HG03108 (cell line): ENCODE results near the gene PLIN5.

Experiments used
- ATAC-seq: cut with Tn5 transposase; IDR thresholded peaks from one replicate; pipeline ENCODE4 v1.9.1; 2021; ENCODE audit warnings: moderate library complexity; ENCODE audit not compliant: unreplicated experiment

Gene PLIN5

DNA sequence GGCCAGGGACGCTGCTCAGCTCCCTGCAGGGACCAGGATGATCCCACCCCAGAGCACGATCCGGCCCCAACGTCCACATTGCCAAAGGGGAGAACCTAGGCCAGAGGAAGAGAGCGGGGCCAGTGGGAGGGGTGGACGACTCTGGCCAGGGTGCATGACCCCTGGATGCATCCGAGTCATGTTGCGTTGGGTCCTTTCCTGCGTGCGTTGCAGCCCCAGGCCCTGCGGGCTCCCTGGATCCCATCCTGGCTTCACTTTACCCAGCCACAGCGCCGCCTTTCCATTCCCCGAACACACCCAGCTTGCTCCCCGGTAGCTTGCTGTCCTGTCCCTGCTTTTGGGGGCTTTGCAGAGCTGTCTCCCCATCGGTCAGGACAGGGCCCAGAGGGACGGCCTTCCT, 27.2 kb downstream of the PLIN5 start:
- ATAC-seq, result no peak

DNA sequence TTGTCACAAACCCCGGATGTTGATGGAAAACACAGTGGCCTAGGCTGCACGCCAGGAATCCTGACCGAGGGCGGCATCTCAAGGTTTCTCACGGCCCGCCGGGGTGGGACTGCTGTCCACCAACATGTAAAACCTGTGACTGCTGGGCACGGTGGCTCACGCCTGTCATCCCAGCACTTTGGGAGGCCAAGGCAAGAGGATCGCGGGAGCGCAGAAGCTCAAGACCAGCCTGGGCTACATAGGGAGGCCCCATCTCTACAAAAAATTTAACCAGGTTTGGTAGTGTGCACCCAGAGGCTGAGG, 27.9 kb downstream of the PLIN5 start:
- ATAC-seq, result no peak

DNA sequence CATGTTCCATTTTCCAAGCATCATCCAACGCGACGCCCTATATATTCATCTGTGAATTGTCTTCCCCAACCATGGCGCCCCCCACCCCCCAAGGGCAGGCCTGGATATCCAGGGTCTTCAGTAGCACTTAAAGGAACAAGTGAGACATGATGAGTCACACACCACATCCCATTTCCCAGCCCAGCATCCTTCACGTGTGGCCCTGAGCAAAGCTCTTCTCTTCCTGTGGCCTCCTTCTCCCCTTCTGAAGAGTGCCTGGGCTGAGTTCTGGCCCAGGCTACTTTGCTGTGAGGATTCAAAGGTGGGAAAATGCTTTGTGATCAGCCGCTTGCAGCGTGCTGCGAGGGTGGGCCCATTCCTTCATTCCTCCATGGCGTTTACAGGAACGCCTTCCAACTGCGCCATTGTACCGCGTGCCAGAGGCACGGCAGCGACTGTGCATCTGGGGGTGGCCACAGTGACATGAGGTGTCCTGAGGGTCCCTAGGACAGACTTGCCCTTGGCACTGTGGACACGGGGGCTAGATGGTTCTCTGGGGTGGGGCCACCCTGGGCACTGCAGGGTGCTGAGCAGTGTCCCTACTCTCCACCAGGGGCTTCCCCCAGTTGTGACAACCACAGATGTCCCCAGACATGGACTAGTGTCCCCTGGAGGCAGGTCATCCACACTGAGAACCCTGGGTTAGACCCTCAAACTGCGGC, 28.4 kb downstream of the PLIN5 start:
- no peak for ATAC-seq

GRCh38 chr19:4505570-4506448, 29.2 kb downstream of the PLIN5 start:
- no peak for ATAC-seq

DNA sequence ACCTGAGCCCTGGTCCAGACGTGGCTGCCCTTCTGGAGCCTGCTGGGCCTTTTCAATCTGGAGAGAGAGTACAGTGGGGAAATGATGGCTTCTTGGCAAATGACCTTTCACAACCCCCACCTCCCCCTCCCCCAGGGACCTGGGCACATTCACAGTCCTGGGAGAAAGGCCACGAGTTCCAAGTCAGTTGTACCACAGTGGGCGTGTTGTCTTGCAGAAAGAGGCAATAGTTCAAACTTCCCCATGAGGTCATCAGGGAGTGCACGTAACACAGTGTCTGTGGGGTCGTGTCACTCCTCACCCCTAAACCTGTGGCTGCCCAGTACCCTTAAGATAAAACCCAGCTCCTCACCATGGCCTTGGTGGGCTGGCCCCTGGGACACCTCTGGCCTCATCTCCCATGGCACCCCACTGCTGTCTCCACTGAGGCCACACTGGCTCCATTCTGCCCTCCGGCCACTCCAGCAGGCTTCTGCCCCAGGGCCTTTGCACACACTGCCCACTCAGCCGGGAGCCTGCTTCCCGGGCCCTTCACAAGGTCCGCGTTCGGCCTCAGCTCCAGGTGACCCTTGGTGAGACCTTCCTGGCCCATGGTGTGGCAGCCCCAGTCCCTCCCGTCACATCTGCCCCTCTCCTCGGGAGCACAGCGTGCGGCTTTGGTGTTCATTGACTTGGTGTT, 30.0 kb downstream of the PLIN5 start:
- ATAC-seq, result no peak

GRCh38 chr19:4504297-4504701, 30.7 kb downstream of the PLIN5 start:
- ATAC-seq, result no peak

DNA sequence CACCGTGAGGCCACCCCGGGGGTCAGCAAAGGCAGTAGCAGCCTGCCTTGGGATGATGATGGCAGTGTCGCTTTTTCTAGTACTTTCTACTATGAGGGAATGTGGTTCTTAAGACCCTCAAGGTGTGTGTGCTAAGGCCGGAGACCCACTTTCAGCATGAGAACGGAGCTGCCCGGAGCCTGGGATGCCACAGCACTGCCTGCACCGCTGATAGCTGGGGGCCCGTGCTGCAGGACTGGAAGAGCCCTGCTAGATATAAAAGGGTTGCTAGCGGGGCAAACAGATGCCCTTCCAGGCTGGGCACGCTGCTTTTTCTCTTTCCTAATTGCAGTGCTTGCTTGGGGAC, 31.2 kb downstream of the PLIN5 start:
- no peak for ATAC-seq

DNA sequence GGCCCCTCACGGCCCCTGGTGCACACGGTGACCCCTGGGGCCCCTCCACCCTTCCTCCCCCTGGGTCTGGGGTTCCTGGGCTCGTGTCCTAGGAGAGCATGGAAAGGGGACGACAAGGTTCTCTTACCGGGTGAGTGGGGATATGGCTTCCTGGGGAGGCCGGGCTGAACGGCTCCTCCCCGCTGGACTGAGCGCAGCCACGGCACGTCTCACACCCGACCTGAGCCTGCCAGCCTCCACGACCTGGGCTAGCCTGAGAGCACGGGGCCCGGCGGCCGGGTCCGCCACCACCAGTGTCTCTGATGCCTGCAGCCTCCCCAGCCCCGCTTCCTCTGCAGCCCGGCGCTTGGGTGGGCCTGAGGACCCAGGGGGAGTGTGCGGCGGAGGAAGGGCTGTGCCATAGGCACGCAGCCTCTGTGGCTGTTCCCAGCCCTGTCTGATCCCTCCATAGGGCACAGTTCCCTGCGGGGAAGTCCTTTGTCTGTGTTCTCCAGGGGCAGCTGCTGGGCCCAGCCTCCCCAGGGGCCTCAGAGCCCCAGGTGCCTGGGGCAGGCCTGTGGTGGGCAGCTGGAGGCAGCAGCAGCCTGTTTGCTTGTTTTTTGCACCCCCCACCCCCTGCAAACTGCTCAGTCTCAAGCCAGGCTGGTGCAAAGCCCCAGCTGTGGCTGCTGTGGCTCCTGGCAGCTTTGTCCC, 31.7 kb downstream of the PLIN5 start:
- no peak for ATAC-seq

- ATAC-seq, result no peak
Observed at GRCh38 chr19:4502282-4503131, 32.5 kb downstream of the PLIN5 start.

DNA sequence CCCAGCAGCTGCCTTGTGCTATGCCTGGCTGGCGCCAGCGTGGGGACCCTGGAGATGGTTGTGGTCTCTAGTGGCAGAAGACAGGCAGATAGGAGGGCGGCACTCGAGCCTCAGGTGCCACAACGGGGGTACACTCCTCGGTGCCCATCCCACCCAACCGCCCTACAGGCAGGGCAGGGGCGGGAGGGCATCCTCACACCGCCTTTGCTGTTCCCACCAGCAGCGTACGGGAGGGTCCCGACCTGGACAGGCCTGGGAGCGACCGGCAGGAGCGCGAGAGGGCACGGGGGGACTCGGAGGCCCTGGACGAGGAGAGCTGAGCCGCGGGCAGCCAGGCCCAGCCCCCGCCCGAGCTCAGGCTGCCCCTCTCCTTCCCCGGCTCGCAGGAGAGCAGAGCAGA, 33.3 kb downstream of the PLIN5 start:
- no peak for ATAC-seq

DNA sequence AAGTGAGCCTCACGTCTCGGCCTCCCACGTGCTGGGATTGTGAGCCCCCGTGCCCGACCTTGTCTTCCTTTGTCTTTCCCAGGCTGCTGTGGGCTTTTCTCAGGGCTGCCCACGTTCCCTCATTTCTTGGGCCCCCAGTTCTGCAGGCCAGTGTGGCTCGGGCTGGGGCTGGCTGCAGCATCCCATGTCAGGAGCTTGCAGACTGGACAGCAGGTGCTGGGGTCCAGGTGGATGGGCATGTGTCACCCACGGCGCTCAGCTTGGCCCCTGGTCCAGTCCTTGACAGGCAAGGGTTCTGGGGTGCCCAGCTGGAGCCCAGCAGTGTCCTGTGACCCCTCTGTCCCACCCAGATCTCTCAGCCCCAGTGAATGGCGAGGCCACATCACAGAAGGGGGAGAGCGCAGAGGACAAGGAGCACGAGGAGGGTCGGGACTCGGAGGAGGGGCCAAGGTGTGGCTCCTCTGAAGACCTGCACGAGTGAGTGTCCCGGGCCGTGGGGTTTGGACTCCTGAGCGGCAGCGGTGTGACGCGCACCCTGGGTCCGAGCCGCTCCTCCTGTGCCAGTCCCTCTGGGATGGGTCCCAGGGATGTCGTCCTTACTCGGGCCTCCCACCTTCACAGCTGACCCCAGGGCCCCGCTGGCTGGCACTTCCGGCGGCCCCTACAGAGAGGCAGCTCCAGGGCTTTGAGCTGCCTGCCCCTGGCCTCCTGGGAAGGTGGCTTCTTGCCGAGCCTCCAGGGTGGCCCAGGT, 34.0 kb downstream of the PLIN5 start:
- ATAC-seq, result no peak

- ATAC-seq, result no peak
Observed at GRCh38 chr19:4499855-4500254, 35.2 kb downstream of the PLIN5 start.

- no peak for ATAC-seq
Observed at GRCh38 chr19:4499318-4499717, 35.7 kb downstream of the PLIN5 start.

DNA sequence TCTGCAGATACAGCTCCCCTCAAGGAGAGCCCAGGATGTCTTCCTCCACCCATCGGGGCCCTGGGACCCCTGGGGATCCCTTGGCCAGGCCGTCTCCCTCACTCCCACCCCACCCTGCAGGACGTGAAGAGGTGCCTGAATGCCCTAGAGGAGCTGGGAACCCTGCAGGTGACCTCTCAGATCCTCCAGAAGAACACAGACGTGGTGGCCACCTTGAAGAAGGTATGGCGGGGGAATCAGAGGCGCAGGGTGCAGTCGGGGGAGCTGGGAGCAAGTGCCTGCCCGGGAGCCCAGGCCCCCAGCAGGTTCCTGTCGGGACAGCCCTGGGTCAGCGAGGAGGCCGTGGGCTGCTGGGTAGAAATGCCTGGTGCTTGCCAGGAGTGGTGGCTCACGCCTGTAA, 36.3 kb downstream of the PLIN5 start:
- ATAC-seq, result no peak

DNA sequence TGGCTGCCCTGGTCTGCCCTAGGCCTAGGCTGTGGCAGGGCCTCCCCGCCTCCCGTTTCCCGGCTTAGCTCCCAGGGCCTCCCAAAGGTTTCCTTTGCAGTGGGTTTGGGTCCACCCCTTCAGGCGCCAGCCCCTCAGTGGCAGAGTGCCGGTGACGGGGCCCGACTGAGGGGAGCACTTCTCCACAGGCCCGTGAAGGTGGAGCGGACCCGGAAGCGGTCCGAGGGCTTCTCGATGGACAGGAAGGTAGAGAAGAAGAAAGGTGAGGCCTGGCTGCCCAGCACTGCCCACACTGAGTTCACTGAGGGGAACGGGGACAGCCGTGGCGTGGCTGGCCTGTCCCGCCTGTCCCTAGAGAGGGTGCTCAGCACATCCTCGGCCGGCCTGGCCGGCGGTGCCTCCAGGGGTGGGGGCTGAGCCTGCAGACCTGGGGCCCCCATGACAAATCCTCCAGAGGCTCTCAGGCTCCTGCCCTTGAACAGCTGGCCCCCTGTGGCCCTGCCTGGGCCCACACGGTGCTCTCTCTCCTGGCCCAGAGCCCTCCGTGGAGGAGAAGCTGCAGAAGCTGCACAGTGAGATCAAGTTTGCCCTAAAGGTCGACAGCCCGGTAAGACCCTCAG, 37.1 kb downstream of the PLIN5 start:
- no peak for ATAC-seq

DNA sequence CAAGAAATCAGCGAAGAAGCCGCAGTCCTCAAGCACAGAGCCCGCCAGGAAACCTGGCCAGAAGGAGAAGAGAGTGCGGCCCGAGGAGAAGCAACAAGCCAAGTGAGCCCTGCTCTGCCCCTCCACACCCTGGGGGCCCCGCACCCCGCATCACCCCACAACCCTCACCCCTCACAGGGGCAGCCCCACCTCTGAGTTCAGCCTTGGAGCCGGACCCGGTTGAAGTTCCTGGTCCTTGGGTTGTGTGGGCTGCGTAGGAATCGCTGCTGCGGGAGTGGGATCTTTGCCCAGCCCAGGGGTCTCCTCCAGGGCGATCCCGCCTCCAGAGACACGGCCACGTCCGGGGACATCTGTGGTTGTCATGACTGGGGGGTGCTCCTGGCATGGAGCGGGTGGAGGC, 38.7 kb downstream of the PLIN5 start:
- ATAC-seq, result no peak

- no peak for ATAC-seq
Observed at GRCh38 chr19:4495471-4495870, 39.6 kb downstream of the PLIN5 start.

- ATAC-seq, result no peak
Observed at GRCh38 chr19:4494691-4495064, 40.3 kb downstream of the PLIN5 start.

DNA sequence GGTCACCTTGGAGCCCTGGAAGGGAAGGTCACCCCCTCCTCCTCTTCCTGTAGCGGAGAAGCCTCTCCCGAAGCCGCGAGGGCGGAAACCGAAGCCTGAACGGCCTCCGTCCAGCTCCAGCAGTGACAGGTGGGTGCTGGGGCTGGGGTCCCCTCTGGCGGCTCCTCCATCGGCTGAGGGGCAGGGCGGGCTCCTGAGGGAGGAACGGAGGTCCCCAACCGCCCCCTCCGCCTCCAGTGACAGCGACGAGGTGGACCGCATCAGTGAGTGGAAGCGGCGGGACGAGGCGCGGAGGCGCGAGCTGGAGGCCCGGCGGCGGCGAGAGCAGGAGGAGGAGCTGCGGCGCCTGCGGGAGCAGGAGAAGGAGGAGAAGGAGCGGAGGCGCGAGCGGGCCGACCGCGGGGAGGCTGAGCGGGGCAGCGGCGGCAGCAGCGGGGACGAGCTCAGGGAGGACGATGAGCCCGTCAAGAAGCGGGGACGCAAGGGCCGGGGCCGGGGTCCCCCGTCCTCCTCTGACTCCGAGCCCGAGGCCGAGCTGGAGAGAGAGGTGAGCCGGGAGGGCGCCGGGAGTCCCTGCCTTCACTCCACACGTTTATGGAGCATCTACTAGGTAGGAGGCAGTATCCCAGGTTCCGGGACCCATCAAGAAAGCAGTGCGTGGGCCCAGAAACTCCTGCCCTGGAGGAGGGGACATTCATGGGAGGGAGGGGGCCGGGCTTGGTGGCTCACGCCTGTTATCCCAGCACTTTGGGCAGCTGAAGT, 40.9 kb downstream of the PLIN5 start:
- no peak for ATAC-seq
